ENCODE measurements around the gene OR52E1.
"Not testable (repeated sequence)": the region's sequence is repeated elsewhere in the genome, so short reads cannot be mapped to it uniquely, and the experiment has no call there.

Gene OR52E1

GRCh38 chr11:5069272-5069671 is at the start of gene OR52E1:
TSS of gene OR52E1 (plus strand) at chr11:5069572.
- no peak for DNase-seq (ENCODE audit: low read depth, low spot score)

GRCh38 chr11:5021996-5022395 is 47.4 kb upstream of the OR52E1 start:
- H3K27ac ChIP-seq = no peak overlapping the region
- no peak for DNase-seq (ENCODE audit: low read depth, low spot score)

More at GRCh38 chr11:5069272-5069671, at the start of gene OR52E1:
- no peak within 1 kb of the TSS for H3K27ac ChIP-seq

- DNase-seq (ENCODE audit: low read depth, low spot score) = no peak
- no peak overlapping the region for H3K27ac ChIP-seq
Observed at GRCh38 chr11:5036669-5037068, 32.7 kb upstream of the OR52E1 start.

GRCh38 chr11:5037926-5038325 is 31.4 kb upstream of the OR52E1 start:
- no peak for DNase-seq (ENCODE audit: low read depth, low spot score)
- H3K27ac ChIP-seq = no peak overlapping the region

- DNase-seq (ENCODE audit: low read depth, low spot score) = no peak
- no peak overlapping the region for H3K27ac ChIP-seq
Observed at GRCh38 chr11:5038341-5038740, 31.0 kb upstream of the OR52E1 start.

- DNase-seq (ENCODE audit: low read depth, low spot score) = no peak
- H3K27ac ChIP-seq = no peak overlapping the region
Observed at GRCh38 chr11:5040876-5041275, 28.5 kb upstream of the OR52E1 start.

GRCh38 chr11:5042091-5042490 is 27.3 kb upstream of the OR52E1 start:
- no peak for DNase-seq (ENCODE audit: low read depth, low spot score)

GRCh38 chr11:5043380-5043779 is 26.0 kb upstream of the OR52E1 start:
- DNase-seq (ENCODE audit: low read depth, low spot score) = no peak

More at GRCh38 chr11:5042091-5042490, 27.3 kb upstream of the OR52E1 start:
- H3K27ac ChIP-seq = no peak overlapping the region

GRCh38 chr11:5046226-5046625 is 23.1 kb upstream of the OR52E1 start, which contains the start of gene OR52J3:
TSS of gene OR52J3 (plus strand) at chr11:5046526. CDS start at chr11:5046526, 0 bp downstream.
- DNase-seq (ENCODE audit: low read depth, low spot score) = no peak
- no peak within 1 kb of the TSS for H3K27ac ChIP-seq

More at GRCh38 chr11:5043380-5043779, 26.0 kb upstream of the OR52E1 start:
- no peak overlapping the region for H3K27ac ChIP-seq

GRCh38 chr11:5046754-5047330 is 22.5 kb upstream of the OR52E1 start:
- DNase-seq (ENCODE audit: low read depth, low spot score) = no peak
- H3K27ac ChIP-seq = no peak overlapping the region

- DNase-seq (ENCODE audit: low read depth, low spot score) = not testable (repeated sequence)
Observed at GRCh38 chr11:5058679-5059078, 10.7 kb upstream of the OR52E1 start.

GRCh38 chr11:5059391-5059790 is 10.0 kb upstream of the OR52E1 start, which contains the start of gene OR52E2:
TSS of gene OR52E2 (minus strand) at chr11:5059627. CDS start at chr11:5059627, 0 bp downstream.
- no peak for DNase-seq (ENCODE audit: low read depth, low spot score)
- no peak within 1 kb of the TSS for H3K27ac ChIP-seq

More at GRCh38 chr11:5058679-5059078, 10.7 kb upstream of the OR52E1 start:
- not testable (repeated sequence) for H3K27ac ChIP-seq

GRCh38 chr11:5065027-5065426 is 4.3 kb upstream of the OR52E1 start:
- DNase-seq (ENCODE audit: low read depth, low spot score) = no peak
- H3K27ac ChIP-seq = no peak overlapping the region

- no peak overlapping the region for H3K27ac ChIP-seq
- no peak for DNase-seq (ENCODE audit: low read depth, low spot score)
Observed at GRCh38 chr11:5071799-5072198, 2.4 kb downstream of the OR52E1 start.

- no peak for DNase-seq (ENCODE audit: low read depth, low spot score)
Observed at GRCh38 chr11:5081405-5081804, 12.0 kb downstream of the OR52E1 start.

GRCh38 chr11:5083602-5084001 is 14.2 kb downstream of the OR52E1 start:
- no peak for DNase-seq (ENCODE audit: low read depth, low spot score)
- H3K27ac ChIP-seq = no peak overlapping the region

More at GRCh38 chr11:5081405-5081804, 12.0 kb downstream of the OR52E1 start:
- H3K27ac ChIP-seq = no peak overlapping the region

- DNase-seq (ENCODE audit: low read depth, low spot score) = no peak
- no peak overlapping the region for H3K27ac ChIP-seq
Observed at GRCh38 chr11:5088556-5088955, 19.2 kb downstream of the OR52E1 start.

GRCh38 chr11:5090668-5091067 is 21.3 kb downstream of the OR52E1 start:
- no peak overlapping the region for H3K27ac ChIP-seq
- DNase-seq (ENCODE audit: low read depth, low spot score) = no peak

GRCh38 chr11:5092821-5093585 is 23.6 kb downstream of the OR52E1 start:
- no peak for DNase-seq (ENCODE audit: low read depth, low spot score)
- no peak overlapping the region for H3K27ac ChIP-seq

GRCh38 chr11:5096011-5096410 is 26.6 kb downstream of the OR52E1 start:
- H3K27ac ChIP-seq = no peak overlapping the region

GRCh38 chr11:5102246-5102645 is 32.9 kb downstream of the OR52E1 start:
- no peak for DNase-seq (ENCODE audit: low read depth, low spot score)

More at GRCh38 chr11:5096011-5096410, 26.6 kb downstream of the OR52E1 start:
- DNase-seq (ENCODE audit: low read depth, low spot score) = no peak

More at GRCh38 chr11:5102246-5102645, 32.9 kb downstream of the OR52E1 start:
- no peak overlapping the region for H3K27ac ChIP-seq
